ENCODE results near the gene TADA2A.

- TF ChIP-seq YY1 (IDR thresholded peaks at IDR 0.05; ENCODE audit: insufficient read depth, insufficient read length) (no peak), ZNF274 (IDR thresholded peaks at IDR 0.05; ENCODE audit: low read depth, low read length) (no peak), SUZ12 (IDR thresholded peaks at IDR 0.05; ENCODE audit: extremely low read depth, insufficient read depth, insufficient read length) (no peak)
Measured at GRCh38 chr17:37512442-37513068, 105.9 kb downstream of the TADA2A start.

All from NT2/D1 (cell line).